ENCODE results near the gene HIVEP3. TPM values are rescaled to one million over a fixed set of nuclear protein-coding genes. Genes with fewer than 3 reads are reported as not detected.

Gene HIVEP3
- total RNA-seq, 4 donors from 2014 or later = 1.4 to 3.0 (median 2.3) TPM

GRCh38 chr1:41853907-41854306, 64.8 kb downstream of the HIVEP3 start:
- Histone ChIP-seq H3K27ac (replicated peaks in 1 of 4) (no peak overlapping the region), H3K27me3 (no peaks in the 10 kb centered on the region), H3K4me1 (peaks cover 7 to 17% (median 16%) of the 10 kb centered on the region in 4 donors), H3K36me3 (no peaks in the 10 kb centered on the region), H3K4me3 (no peak overlapping the region), H3K9me3 (no peaks in the 10 kb centered on the region)
- TF ChIP-seq CTCF (IDR thresholded peaks at IDR 0.05) (no peak), EP300 (IDR thresholded peaks at IDR 0.05) (no peak), POLR2AphosphoS5 (IDR thresholded peaks at IDR 0.05) (no peak), POLR2A (IDR thresholded peaks at IDR 0.05; ENCODE audit: low read depth) (no peak)
- WGBS = 97% methylated on average over 6 of the region's 6 CpGs
- intact Hi-C loops (cut with DNase I) = no loop called here
- no peak for DNase-seq (ENCODE audit: extremely low spot score)

GRCh38 chr1:41852091-41852490, 66.6 kb downstream of the HIVEP3 start:
- no peaks in the 10 kb centered on the region for H3K9me3 ChIP-seq
- WGBS = 86% methylated on average over 7 of the region's 7 CpGs
- H3K4me1 ChIP-seq = peaks cover 12 to 22% (median 16%) of the 10 kb centered on the region in 4 donors
- DNase-seq (ENCODE audit: extremely low spot score) = no peak
- intact Hi-C loops (cut with DNase I) = no loop called here
- H3K27me3 ChIP-seq = no peaks in the 10 kb centered on the region
- no peak overlapping the region for H3K27ac ChIP-seq (replicated peaks in 1 of 4)
- H3K4me3 ChIP-seq = no peak overlapping the region
- H3K36me3 ChIP-seq = no peaks in the 10 kb centered on the region
- no peak for TF ChIP-seq POLR2AphosphoS5 (IDR thresholded peaks at IDR 0.05)
- TF ChIP-seq POLR2A (IDR thresholded peaks at IDR 0.05; ENCODE audit: low read depth) = no peak
- no peak for TF ChIP-seq CTCF (IDR thresholded peaks at IDR 0.05)
- TF ChIP-seq EP300 (IDR thresholded peaks at IDR 0.05) = no peak

- Histone ChIP-seq H3K36me3 (no peaks in the 10 kb centered on the region), H3K4me3 (no peak overlapping the region), H3K9me3 (no peaks in the 10 kb centered on the region), H3K4me1 (peaks cover 7 to 17% (median 11%) of the 10 kb centered on the region in 4 donors), H3K27me3 (no peaks in the 10 kb centered on the region), H3K27ac (replicated peaks in 1 of 4) (no peak overlapping the region)
- 72% methylated on average over 5 of the region's 5 CpGs for WGBS
- no peak for TF ChIP-seq POLR2A (IDR thresholded peaks at IDR 0.05; ENCODE audit: low read depth)
- no peak for TF ChIP-seq EP300 (IDR thresholded peaks at IDR 0.05)
- TF ChIP-seq POLR2AphosphoS5 (IDR thresholded peaks at IDR 0.05) = no peak
- no peak for TF ChIP-seq CTCF (IDR thresholded peaks at IDR 0.05)
- intact Hi-C loops (cut with DNase I) = no loop called here
- DNase-seq (ENCODE audit: extremely low spot score) = no peak
Measured at GRCh38 chr1:41851589-41851988, 67.1 kb downstream of the HIVEP3 start.

GRCh38 chr1:41850029-41850428, 68.7 kb downstream of the HIVEP3 start:
- intact Hi-C loops (cut with DNase I) = no loop called here
- Histone ChIP-seq H3K4me1 (peaks cover 0 to 7% (median 5%) of the 10 kb centered on the region in 4 donors), H3K4me3 (no peak overlapping the region), H3K9me3 (no peaks in the 10 kb centered on the region), H3K27me3 (no peaks in the 10 kb centered on the region), H3K27ac (replicated peaks in 1 of 4) (no peak overlapping the region), H3K36me3 (no peaks in the 10 kb centered on the region)
- no peak for DNase-seq (ENCODE audit: extremely low spot score)
- 95% methylated on average over 2 of the region's 2 CpGs for WGBS
- no peak for TF ChIP-seq POLR2A (IDR thresholded peaks at IDR 0.05; ENCODE audit: low read depth)
- TF ChIP-seq POLR2AphosphoS5 (IDR thresholded peaks at IDR 0.05) = no peak
- no peak for TF ChIP-seq EP300 (IDR thresholded peaks at IDR 0.05)
- no peak for TF ChIP-seq CTCF (IDR thresholded peaks at IDR 0.05)

GRCh38 chr1:41849211-41849759, 69.4 kb downstream of the HIVEP3 start:
- intact Hi-C loops (cut with DNase I) = no loop called here
- no peak overlapping the region for H3K4me3 ChIP-seq
- no peak for TF ChIP-seq CTCF (IDR thresholded peaks at IDR 0.05)
- no peaks in the 10 kb centered on the region for H3K27me3 ChIP-seq
- no peaks in the 10 kb centered on the region for H3K9me3 ChIP-seq
- H3K27ac ChIP-seq (replicated peaks in 1 of 4) = no peak overlapping the region
- no peaks in the 10 kb centered on the region for H3K36me3 ChIP-seq
- 90% methylated on average over 4 of the region's 4 CpGs for WGBS
- H3K4me1 ChIP-seq = peaks cover 0 to 7% (median 5%) of the 10 kb centered on the region in 4 donors
- no peak for DNase-seq (ENCODE audit: extremely low spot score)
